H9 (cell line): ENCODE results near the gene ZNRF3. TPM values are rescaled to one million over a fixed set of nuclear protein-coding genes. Genes with fewer than 3 reads are reported as not detected.
A peak's percentile ranks its signal among the peaks of the same experiment; 100 is the strongest.

ENCODE experiments used
- DNase-seq: peaks from one replicate; pipeline ENCODE4 v3.0.0-alpha.2; 2017
- H2AFZ ChIP-seq: one replicate; pipeline ENCODE4 v1.6.1; 2013; ENCODE audit warnings: mild to moderate bottlenecking, low read length, control low read depth, moderate library complexity
- H2AK5ac ChIP-seq: 2 replicates; pipeline ENCODE4 v1.6.1; 2013; ENCODE audit warnings: low read length, control low read depth, mixed read lengths; ENCODE audit not compliant: insufficient read length
- H2BK120ac ChIP-seq: one replicate; pipeline ENCODE4 v1.6.1; 2013; ENCODE audit warnings: low read depth, mild to moderate bottlenecking, low read length, control low read depth, inconsistent platforms; ENCODE audit not compliant: poor library complexity, severe bottlenecking
- H2BK12ac ChIP-seq: 2 replicates; pipeline ENCODE4 v1.6.1; 2013; ENCODE audit warnings: low read length, control low read depth, mixed read lengths, low read depth; ENCODE audit not compliant: insufficient read length
- H2BK15ac ChIP-seq: 2 replicates; pipeline ENCODE4 v1.6.1; 2013; ENCODE audit warnings: low read depth, low read length, control low read depth
- H2BK20ac ChIP-seq: one replicate; pipeline ENCODE4 v1.6.1; 2013; ENCODE audit warnings: low read depth, mild to moderate bottlenecking, low read length, control low read depth, inconsistent platforms; ENCODE audit not compliant: poor library complexity, severe bottlenecking
- H2BK5ac ChIP-seq: 2 replicates; pipeline ENCODE4 v1.6.1; 2013; ENCODE audit warnings: low read length, control low read depth, mixed read lengths; ENCODE audit not compliant: insufficient read length
- H3K14ac ChIP-seq: 2 replicates; pipeline ENCODE4 v1.6.1; 2013; ENCODE audit warnings: low read length, control low read depth; ENCODE audit not compliant: insufficient read depth
- H3K18ac ChIP-seq: 2 replicates; pipeline ENCODE4 v1.6.1; 2013; ENCODE audit warnings: low read depth, mild to moderate bottlenecking, mixed read lengths, low read length, control low read depth; ENCODE audit not compliant: insufficient read length
- H3K23ac ChIP-seq: 2 replicates; pipeline ENCODE4 v1.6.1; 2013; ENCODE audit warnings: low read length, control low read depth, mixed read lengths, low read depth; ENCODE audit not compliant: insufficient read length
- H3K23me2 ChIP-seq: 2 replicates; pipeline ENCODE4 v1.6.1; 2013; ENCODE audit warnings: low read depth, mild to moderate bottlenecking, mixed read lengths, low read length, control low read depth; ENCODE audit not compliant: insufficient read length, poor library complexity, severe bottlenecking
- H3K27ac ChIP-seq: 2 replicates; pipeline ENCODE4 v1.5.1; 2013; ENCODE audit warnings: low read length, control low read depth, mixed read lengths, low read depth; ENCODE audit not compliant: insufficient read length
- H3K27me3 ChIP-seq: 2 replicates; pipeline ENCODE4 v1.6.1; 2013; ENCODE audit warnings: low read length, control low read depth, inconsistent platforms; ENCODE audit not compliant: insufficient read depth
- H3K4ac ChIP-seq: 2 replicates; pipeline ENCODE4 v1.6.1; 2013; ENCODE audit warnings: low read depth, mild to moderate bottlenecking, control low read depth, inconsistent platforms, low read length, moderate library complexity
- H3K4me1 ChIP-seq: 2 replicates; pipeline ENCODE4 v1.6.1; 2013; ENCODE audit warnings: low read length, control low read depth, inconsistent platforms; ENCODE audit not compliant: insufficient read depth
- H3K4me2 ChIP-seq: 2 replicates; pipeline ENCODE4 v1.6.1; 2013; ENCODE audit warnings: low read length, control low read depth, mixed read lengths; ENCODE audit not compliant: insufficient read length, insufficient read depth
- H3K56ac ChIP-seq: 2 replicates; pipeline ENCODE4 v1.6.1; 2013; ENCODE audit warnings: low read depth, mild to moderate bottlenecking, mixed read lengths, low read length, control low read depth; ENCODE audit not compliant: insufficient read length
- H3K79me1 ChIP-seq: 2 replicates; pipeline ENCODE4 v1.6.1; 2013; ENCODE audit warnings: low read depth, mild to moderate bottlenecking, moderate library complexity, low read length, control low read depth, inconsistent platforms; ENCODE audit not compliant: insufficient read depth, poor library complexity, severe bottlenecking
- H3K79me2 ChIP-seq: 2 replicates; pipeline ENCODE4 v1.6.1; 2013; ENCODE audit warnings: low read length, control low read depth, inconsistent platforms; ENCODE audit not compliant: insufficient read depth
- H3K9ac ChIP-seq: 2 replicates; pipeline ENCODE4 v1.6.1; 2013; ENCODE audit warnings: low read length, control low read depth, mixed read lengths; ENCODE audit not compliant: insufficient read length; ENCODE audit errors: extremely low read depth
- H3K9me3 ChIP-seq: one replicate; pipeline ENCODE4 v1.6.1; 2013; ENCODE audit warnings: low read depth, low read length, inconsistent platforms; ENCODE audit not compliant: control insufficient read depth
- H3T11ph ChIP-seq: one replicate; pipeline ENCODE4 v1.6.1; 2013; ENCODE audit warnings: mild to moderate bottlenecking, low read length, control low read depth, inconsistent platforms
- H4K20me1 ChIP-seq: one replicate; pipeline ENCODE4 v1.6.1; 2013; ENCODE audit not compliant: control insufficient read depth, insufficient read length, insufficient read depth
- H4K5ac ChIP-seq: 2 replicates; pipeline ENCODE4 v1.6.1; 2013; ENCODE audit warnings: low read depth, mild to moderate bottlenecking, mixed read lengths, low read length, control low read depth; ENCODE audit not compliant: insufficient read length
- H4K8ac ChIP-seq: replicated peaks from 2 replicates; pipeline ENCODE4 v1.6.1; 2013; ENCODE audit warnings: low read length, control low read depth, mixed read lengths, low read depth; ENCODE audit not compliant: insufficient read length
- H4K91ac ChIP-seq: 2 replicates; pipeline ENCODE4 v1.6.1; 2013; ENCODE audit warnings: low read depth, mild to moderate bottlenecking, moderate library complexity, mixed read lengths, low read length, control low read depth; ENCODE audit not compliant: insufficient read length
- H3K27ac Mint-ChIP-seq, 3 experiments: 2 replicates in 2 of 3; 3 replicates in 1 of 3; pipeline ENCODE4 v1.8.0; 2020 to 2021; ENCODE audit warnings: mixed read lengths in 3 of 3, mild to moderate bottlenecking in 1 of 3, moderate library complexity in 1 of 3
- H3K27me3 Mint-ChIP-seq: 2 replicates; pipeline ENCODE4 v1.8.0; 2021; ENCODE audit warnings: low read depth, mild to moderate bottlenecking, moderate library complexity, mixed read lengths
- H3K36me3 Mint-ChIP-seq, 3 experiments: 2 replicates in 2 of 3; 3 replicates in 1 of 3; pipeline ENCODE4 v1.8.0; 2020 to 2021; ENCODE audit warnings: low read depth in 3 of 3, mixed read lengths in 3 of 3; ENCODE audit not compliant: insufficient read depth in 1 of 3
- H3K4me1 Mint-ChIP-seq, 2 experiments: 2 replicates each; pipeline ENCODE4 v1.8.0; 2020; ENCODE audit warnings: mixed read lengths in 2 of 2
- H3K4me3 Mint-ChIP-seq, 2 experiments: 2 replicates in 1 of 2; 3 replicates in 1 of 2; pipeline ENCODE4 v1.8.0; 2020 to 2021; ENCODE audit warnings: mild to moderate bottlenecking in 2 of 2, mixed read lengths in 2 of 2, moderate library complexity in 1 of 2
- H3K9me3 Mint-ChIP-seq, 2 experiments: 2 replicates in 1 of 2; 3 replicates in 1 of 2; pipeline ENCODE4 v1.8.0; 2020; ENCODE audit warnings: mild to moderate bottlenecking in 2 of 2, mixed read lengths in 2 of 2, moderate library complexity in 1 of 2
- CTCF ChIP-seq: fragments of 200-600 bp; sonication (generic); conservative IDR thresholded peaks from 3 replicates; pipeline ENCODE4 v1.8.0; 2021; ENCODE audit warnings: antibody characterized with exemption, mild to moderate bottlenecking
- WGBS: extraction: QIAGEN DNeasy Blood & Tissue Kit; methylation state at CpG from one replicate; pipeline ENCODE4 v1.1.7; 2013; ENCODE audit warnings: missing lambda C conversion rate, low lambda C conversion rate, mixed read lengths; ENCODE audit not compliant: insufficient read length; ENCODE audit errors: extremely low coverage; 5-methylcytosine and 5-hydroxymethylcytosine counted together
- total RNA-seq: library from RNA; stranded (reverse); gene quantifications from 2 replicates; pipeline ENCODE4 v1.2.1, GENCODE V29; 2021

ZNRF3 gene
- total RNA-seq, 1 experiment from 2014 or later, result 20.6 TPM

- Histone ChIP-seq H4K5ac (no peak overlapping the region), H3K79me2 (peaks cover 32% of the 10 kb centered on the region; the same call in 1 of the 2 replicates), H2BK120ac (no peak overlapping the region), H3K9me3 (no peaks in the 10 kb centered on the region), H2BK5ac (no peak overlapping the region), H3K4ac (no peak overlapping the region), H3K79me1 (peaks cover 22% of the 10 kb centered on the region), H3T11ph (no peak overlapping the region), H3K23ac (no peak overlapping the region), H2BK12ac (no peak overlapping the region), H3K56ac (no peak overlapping the region), H3K27me3 (no peaks in the 10 kb centered on the region), H3K4me1 (peaks cover 15% of the 10 kb centered on the region), H4K8ac (no peak overlapping the region), H2BK15ac (no peak overlapping the region), H4K20me1 (peaks cover 6% of the 10 kb centered on the region), H3K23me2 (peaks cover 3% of the 10 kb centered on the region), H2AFZ (no peak overlapping the region), H3K27ac (no peak overlapping the region), H3K9ac (no peak overlapping the region), H4K91ac (peak overlapping the region; percentile 59), H3K18ac (peak overlapping the region; percentile 33), H2AK5ac (no peak overlapping the region), H3K14ac (no peak overlapping the region; the same call in 1 of the 2 replicates), H3K4me2 (peak overlapping the region; percentile 26), H2BK20ac (no peak overlapping the region)
- WGBS, result no CpG with 5 or more reads among the region's 12 CpGs
- H3K36me3 Mint-ChIP-seq, result no peaks in the 10 kb centered on the region; a peak in 1 of 7 replicates
- H3K27me3 Mint-ChIP-seq, result no peaks in the 10 kb centered on the region
- DNase-seq, result no peak
- no peak overlapping the region for H3K4me3 Mint-ChIP-seq
- H3K9me3 Mint-ChIP-seq, result no peaks in the 10 kb centered on the region
- H3K4me1 Mint-ChIP-seq, result peaks cover 52 to 57% of the 10 kb centered on the region in 2 experiments
- H3K27ac Mint-ChIP-seq, result peak overlapping the region in 2 of 3 experiments; percentile 57 to 76; a peak in 2 of 7 replicates
- TF ChIP-seq CTCF, result no peak
Observed at GRCh38 chr22:28917747-28918549, 34.6 kb downstream of the ZNRF3 start.
